Astrocyte of the spinal cord (primary cell): ENCODE measurements around the gene PCF11.

Experiments used
- DNase-seq: peaks from one replicate; pipeline ENCODE4 v3.0.0; 2011; ENCODE audit warnings: low read depth, low spot score
- H3K4me3 ChIP-seq: 2 replicates; pipeline ENCODE4 v1.5.1; 2011; ENCODE audit warnings: low read depth, mild to moderate bottlenecking, low read length, moderate library complexity
- in situ Hi-C: cut with HindIII; loops from 2 replicates; pipeline ENCODE4 v1.10.0; 2017; ENCODE audit warnings: low sequenced_read_pairs
- TF ChIP-seq, protein P1 (sequence below): IDR thresholded peaks from 2 replicates; pipeline ENCODE4 v1.5.1; 2012; ENCODE audit warnings: low read depth, mild to moderate bottlenecking, low read length, inconsistent platforms

Gene PCF11

DNA sequence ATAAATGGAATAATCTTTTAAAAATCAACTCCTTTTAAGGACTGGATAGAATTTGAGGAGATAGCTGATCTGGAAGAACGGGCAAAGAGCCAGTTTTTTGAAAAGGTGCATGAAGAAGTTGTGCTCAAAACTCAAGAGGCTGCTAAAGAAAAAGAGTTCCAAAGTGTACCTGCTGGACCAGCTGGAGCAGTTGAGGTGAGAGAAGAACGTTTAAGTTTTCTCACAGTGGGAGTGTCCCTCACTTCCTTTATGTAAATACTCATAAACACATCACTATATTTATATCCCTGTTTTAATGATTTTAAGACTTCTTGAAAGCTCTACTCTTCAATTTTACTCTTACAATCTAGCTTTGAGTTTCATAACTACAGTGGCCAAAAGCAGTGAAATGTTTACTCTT is 24.9 kb downstream of the PCF11 start:
- in situ Hi-C loops: no loop called here
- no peak overlapping the region for H3K4me3 ChIP-seq
- no peak for DNase-seq
- TF ChIP-seq, protein P1, sequence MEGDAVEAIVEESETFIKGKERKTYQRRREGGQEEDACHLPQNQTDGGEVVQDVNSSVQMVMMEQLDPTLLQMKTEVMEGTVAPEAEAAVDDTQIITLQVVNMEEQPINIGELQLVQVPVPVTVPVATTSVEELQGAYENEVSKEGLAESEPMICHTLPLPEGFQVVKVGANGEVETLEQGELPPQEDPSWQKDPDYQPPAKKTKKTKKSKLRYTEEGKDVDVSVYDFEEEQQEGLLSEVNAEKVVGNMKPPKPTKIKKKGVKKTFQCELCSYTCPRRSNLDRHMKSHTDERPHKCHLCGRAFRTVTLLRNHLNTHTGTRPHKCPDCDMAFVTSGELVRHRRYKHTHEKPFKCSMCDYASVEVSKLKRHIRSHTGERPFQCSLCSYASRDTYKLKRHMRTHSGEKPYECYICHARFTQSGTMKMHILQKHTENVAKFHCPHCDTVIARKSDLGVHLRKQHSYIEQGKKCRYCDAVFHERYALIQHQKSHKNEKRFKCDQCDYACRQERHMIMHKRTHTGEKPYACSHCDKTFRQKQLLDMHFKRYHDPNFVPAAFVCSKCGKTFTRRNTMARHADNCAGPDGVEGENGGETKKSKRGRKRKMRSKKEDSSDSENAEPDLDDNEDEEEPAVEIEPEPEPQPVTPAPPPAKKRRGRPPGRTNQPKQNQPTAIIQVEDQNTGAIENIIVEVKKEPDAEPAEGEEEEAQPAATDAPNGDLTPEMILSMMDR: no peak

DNA sequence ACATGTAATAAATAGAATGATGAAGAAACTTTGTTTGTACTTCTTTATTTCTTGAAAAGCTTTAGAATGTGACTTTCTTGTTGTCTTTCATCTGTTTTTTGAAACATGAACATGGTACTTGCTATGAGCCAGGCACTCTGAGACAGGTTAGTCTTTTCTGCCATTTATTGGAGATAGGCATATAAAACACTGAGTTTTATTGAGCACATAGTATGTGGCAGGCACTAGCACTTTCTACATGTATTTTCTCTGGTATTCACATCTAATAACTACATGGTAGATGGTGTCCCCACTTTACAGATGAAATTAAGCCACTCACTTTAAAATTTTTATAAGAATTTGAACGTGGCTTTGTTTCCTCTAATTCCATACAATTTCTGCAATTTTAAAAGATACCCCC is 28.8 kb downstream of the PCF11 start:
- TF ChIP-seq, protein P1: no peak
- H3K4me3 ChIP-seq: no peak overlapping the region
- in situ Hi-C loops: no loop called here
- DNase-seq: no peak

DNA sequence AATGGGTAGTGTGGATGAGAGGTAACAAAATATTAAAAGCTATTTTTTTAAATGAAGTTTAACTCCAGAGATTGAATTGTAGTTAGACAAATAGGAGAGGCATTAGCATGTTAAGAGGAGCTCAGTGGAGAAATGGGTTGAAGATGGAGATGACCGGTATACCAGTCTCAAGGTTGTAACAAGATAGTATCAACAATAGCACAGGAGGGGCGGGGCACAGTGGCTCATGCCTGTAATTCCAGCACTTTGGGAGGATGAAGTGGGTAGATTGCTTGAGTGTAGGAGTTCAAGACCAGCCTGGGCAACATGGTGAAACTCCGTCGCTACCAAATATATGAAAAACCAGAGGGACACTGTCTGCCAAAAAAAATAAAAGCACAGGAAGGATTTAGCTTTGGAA is 30.5 kb downstream of the PCF11 start:
- in situ Hi-C loops: no loop called here
- TF ChIP-seq, protein P1: no peak
- DNase-seq: no peak
- no peak overlapping the region for H3K4me3 ChIP-seq

DNA sequence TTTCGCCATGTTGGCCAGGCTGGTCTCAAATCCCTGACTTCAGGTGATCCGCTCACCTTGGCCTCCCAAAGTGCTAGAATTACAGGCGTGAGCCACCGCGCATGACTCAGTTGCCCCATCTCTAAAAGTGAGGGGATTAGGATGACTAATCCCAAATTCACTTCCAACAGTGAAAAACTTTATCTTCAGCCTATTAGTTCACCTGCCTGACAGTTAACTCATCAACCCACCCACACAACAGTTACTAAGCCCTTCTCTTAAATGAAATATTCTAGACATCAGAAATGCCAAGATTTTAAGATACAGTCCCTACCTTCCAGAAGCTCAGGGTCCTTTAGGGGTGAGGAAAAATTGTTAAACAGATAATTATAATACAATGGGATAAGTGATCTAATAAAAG is 34.6 kb downstream of the PCF11 start:
- no peak overlapping the region for H3K4me3 ChIP-seq
- no peak for DNase-seq
- in situ Hi-C loops: no loop called here
- TF ChIP-seq, protein P1: no peak

DNA sequence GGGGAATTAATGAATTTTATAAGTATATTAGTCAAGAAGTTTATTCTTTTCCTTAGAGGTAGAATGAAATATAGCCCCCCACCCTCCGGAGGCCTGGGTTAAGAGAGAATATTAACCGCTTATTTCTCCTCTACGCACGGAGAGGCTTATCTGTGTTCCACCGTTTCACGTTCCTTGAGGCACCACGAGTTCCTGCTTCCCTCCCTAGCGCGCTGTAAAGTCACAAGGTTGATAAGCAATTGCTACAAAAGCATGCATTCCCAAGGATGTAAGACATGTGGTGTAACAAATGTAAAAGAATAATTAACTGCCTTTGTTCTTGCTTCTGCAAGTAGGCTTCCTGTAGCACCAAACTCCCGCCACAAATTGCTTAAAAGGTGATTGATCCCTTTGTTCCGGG is 35.1 kb downstream of the PCF11 start:
- in situ Hi-C loops: no loop called here
- DNase-seq: no peak
- TF ChIP-seq, protein P1: no peak
- H3K4me3 ChIP-seq: no peak overlapping the region

DNA sequence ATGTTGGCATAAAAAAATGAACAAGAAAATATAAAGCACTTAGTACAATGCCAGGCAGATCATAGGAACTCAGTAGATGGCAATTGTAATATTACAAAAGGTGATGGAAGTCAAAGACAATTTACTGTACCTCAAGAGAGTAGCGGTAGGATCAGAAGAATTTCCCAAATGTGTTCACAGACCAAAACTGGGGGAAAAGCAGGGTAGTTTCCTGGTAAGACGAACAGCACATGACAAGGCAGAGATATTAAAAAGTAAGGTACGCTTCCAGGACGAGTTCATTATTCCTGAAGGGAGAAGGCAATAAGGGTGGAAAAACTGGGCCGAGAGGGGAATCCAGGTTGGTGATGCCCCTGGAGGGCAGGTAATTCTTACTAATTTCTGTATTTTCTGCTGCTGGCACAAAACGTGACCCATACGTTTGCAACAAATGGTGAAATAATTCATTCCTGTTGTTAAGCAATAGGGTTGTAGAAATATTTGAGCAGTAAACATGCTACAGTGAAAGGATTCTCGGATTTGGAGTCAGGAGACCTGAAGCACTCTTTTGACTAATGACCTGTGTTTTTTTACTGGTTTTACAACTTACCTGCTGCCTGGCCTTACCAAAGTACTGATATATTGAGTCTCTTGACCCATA is 35.8 kb downstream of the PCF11 start:
- in situ Hi-C loops: no loop called here
- DNase-seq: no peak
- peak overlapping the region; percentile 69 for H3K4me3 ChIP-seq
- TF ChIP-seq, protein P1: no peak
